Esophagus muscularis mucosa (tissue), 3 donors: ENCODE measurements around the gene SRP68.

Experiments used
- CTCF ChIP-seq, 3 experiments: fragments of 200-600 bp in 2 of 3; fragments of 450-650 bp in 1 of 3; sonication (generic) in 2 of 3; IDR thresholded peaks; one replicate each; pipeline ENCODE4 v1.5.1; 2017 to 2019; ENCODE audit warnings: antibody characterized with exemption in 3 of 3, mild to moderate bottlenecking in 2 of 3, moderate library complexity in 1 of 3
- POLR2A ChIP-seq: fragments of 450-650 bp; IDR thresholded peaks from one replicate; pipeline ENCODE4 v1.6.1; 2017; ENCODE audit warnings: antibody characterized with exemption, moderate library complexity, mild to moderate bottlenecking, low read depth

GRCh38 chr17:76119409-76120371 lies 47.4 kb upstream of the SRP68 start:
- TF ChIP-seq CTCF (IDR thresholded peaks at IDR 0.05) (no peak), POLR2A (no peak)
